T-helper 1 cell (primary cell): ENCODE data around the gene RBM41.
A peak's percentile ranks its signal among the peaks of the same experiment; 100 is the strongest.
"Not testable (repeated sequence)": the region's sequence is repeated elsewhere in the genome, so short reads cannot be mapped to it uniquely, and the experiment has no call there.

Experiments
- DNase-seq, 5 donors: peaks; one replicate each; pipeline ENCODE4 v3.0.0-alpha.2; 2012 to 2020
- total RNA-seq, 4 donors: gene quantifications; one replicate each; lab custom pipeline; 2026; lab: John Stamatoyannopoulos, UW

RBM41 gene
- 12.4 to 29.8 (median 24.2) reads per million in 4 donors for total RNA-seq

DNA sequence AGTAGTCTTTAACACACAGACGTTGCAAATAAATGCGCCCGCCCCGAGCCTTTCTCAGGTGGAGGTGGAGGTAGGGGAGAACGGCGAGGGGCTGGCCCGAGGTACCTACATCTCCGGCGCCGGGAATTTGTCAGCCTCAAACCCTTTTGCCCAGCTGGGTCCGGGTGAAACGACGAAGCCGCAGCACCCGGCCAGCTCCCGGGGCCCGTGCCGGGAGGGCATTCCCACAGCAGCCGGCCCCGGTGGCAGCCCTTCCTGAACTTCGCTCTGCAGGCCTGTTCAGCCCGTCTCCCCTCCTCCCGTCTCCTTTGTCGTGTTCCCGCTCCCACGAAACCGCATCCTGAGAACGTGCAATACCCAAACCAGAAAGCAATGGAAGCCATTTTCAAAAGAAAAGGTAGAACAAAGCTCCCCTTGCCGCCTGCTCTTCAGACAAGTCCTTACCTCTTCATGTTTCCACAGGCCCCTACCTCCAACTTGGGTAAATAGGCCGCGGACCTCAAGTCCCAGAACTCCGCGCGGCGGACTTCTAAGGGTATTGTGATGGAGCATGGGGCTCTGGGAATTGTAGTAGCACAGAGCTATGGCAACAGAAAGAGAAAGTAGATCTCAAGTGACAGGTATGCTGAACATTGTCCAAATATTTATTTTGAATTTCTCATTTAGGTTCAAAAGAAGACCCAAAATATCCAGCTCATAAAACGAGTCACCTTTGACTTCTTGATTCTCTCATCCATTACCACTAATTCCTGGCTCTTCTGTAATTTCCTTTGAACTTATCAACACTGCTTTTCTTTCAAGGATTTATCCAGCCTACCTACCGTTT is at the start of gene RBM41:
RBM41 (minus strand) TSS at position 501 of the 826 bp plus-strand sequence; CDS start at position 452, 49 bp downstream.
- peak; percentile 44 to 80 (median 55) for DNase-seq

DNA sequence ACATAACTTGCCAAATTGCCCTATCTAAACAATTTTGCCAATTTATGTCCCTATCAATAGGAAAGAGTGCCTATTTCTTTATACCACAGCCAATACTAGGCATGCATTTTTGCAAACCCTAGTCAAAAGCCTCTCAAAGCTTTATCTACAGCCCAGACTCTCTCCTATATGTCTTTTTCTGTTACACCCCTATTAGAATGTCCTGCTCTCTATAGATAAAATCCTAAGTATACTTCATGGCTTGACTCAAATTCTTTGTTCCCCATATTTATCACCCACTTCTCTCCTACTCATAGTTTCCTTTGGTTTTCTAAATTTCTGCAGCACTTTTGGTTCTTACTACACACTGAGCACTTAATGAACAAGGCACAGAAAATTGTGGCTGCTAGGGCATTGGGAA is 49.6 kb upstream of the RBM41 start:
- no peak for DNase-seq

DNA sequence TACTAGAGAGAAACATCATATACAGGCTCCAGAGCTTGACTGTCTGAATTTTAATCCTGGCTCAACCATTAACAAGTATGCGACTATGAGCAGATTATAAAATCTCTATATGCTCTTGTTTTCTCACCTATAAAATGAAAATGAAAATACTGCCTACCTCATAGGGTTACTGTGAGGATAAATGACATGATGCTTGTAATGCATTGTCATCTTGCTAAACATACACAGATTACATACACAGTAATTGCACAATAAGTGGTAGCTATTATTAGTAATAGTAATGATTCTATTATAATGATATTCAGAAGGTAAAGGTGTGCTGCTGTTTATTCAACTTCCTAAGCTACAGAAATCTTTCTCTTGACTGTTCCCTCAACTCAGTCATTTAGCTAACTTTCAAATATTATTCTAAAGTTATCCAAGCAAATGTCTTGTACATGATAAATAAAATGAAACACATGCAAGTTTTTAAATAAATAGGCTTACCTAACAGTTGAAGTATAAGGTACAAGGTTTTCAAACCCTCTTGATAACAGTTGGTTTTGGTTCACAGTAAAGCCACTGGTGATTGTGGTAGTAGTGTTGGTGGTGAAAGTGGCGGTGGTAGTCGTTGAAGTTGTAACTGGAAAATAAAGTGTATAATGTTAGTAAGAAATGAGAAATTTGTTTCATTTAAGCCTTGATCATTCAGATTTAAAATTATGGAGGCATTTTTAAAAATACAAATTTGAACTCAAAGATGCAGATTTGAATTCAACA is 48.7 kb upstream of the RBM41 start:
- DNase-seq = no peak

DNA sequence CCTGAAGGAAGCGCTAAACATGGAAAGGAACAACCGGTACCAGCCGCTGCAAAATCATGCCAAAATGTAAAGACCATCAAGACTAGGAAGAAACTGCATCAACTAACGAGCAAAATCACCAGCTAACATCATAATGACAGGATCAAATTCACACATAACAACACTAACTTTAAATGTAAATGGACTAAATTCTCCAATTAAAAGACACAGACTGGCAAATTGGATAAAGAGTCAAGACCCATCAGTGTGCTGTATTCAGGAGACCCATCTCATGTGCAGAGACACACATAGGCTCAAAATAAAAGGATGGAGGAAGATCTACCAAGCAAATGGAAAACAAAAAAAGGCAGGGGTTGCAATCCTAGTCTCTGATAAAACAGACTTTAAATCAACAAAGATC is 39.0 kb upstream of the RBM41 start:
- not testable (repeated sequence) for DNase-seq

DNA sequence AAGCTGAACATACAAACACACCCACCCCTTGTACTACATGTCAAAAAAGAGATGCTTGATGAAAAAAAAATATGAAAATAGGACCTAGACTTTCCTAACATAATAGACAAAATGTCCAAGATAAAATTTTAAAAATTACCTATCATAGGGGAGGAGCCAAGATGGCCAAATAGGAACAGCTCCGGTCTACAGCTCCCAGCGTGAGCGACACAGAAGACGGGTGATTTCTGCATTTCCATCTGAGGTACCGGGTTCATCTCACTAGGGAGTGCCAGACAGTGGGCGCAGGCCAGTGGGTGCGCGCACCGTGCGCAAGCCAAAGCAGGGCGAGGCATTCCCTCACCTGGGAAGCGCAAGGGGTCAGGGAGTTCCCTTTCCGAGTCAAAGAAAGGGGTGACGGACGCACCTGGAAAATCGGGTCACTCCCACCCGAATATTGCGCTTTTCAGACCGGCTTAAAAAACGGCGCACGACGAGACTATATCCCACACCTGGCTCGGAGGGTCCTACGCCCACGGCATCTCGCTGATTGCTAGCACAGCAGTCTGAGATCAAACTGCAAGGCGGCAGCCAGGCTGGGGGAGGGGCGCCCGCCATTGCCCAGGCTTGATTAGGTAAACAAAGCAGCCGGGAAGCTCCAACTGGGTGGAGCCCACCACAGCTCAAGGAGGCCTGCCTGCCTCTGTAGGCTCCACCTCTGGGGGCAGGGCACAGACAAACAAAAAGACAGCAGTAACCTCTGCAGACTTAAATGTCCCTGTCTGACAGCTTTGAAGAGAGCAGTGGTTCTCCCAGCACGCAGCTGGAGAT is 37.2 kb upstream of the RBM41 start:
- not testable (repeated sequence) for DNase-seq

DNA sequence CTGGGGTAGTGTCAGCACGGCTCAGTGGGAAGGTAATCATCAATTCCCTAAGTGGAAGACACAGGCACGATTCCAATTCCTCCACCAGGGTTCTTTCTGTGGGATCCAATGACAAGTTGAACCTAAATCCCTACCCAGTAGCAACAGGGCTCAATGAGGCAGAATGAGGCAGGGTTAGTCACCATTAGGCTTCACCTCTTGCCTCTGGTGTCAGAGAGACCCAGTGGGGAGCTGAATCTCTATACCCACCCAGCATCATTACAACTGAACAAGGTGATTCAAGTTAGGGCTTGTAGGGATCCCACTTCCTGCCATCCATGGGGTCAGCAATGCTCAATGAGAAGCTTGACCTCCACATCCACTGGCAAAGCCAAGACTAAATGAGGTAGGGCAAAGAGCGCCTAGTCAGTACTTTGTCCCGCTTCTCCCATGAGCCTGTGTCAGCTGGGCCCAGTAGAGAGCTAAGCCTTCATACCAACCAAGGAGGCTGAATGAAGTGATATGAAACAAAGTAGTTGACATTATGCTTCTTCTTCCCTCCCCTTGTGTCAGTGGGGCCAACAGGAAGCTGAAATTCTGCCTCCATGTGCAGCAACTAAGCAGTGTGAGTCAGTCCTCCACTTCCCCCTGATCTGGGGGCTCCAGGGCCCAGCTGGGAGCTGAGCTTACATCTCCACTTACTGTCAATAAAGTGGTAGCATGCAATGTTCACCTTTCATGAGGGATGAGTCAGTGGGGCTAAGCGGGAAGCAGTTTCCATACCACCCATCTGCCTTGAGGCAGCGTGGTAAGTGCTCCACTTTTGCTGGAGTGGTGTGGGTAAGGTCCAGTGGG is 36.4 kb upstream of the RBM41 start:
- DNase-seq = peak in 1 of 5 donors; percentile 13

DNA sequence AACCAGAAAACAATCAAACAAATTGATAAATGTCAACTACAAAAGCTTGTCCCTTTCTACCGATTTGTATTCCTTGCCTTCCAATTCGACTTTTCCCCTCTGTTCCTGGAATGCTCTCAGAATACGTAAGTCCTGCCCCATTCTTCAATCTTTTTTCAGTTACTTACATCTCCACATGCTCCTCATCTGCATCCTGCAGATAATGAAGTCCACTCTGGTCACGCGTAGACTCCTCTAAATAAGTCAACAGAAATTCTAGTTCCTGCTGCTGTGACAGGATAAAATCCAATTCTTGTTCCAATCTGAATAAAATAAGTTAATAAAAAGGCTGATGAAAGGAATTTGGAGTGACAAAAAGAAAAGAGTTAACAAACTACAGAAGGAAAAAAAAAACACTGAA is 34.4 kb upstream of the RBM41 start:
- DNase-seq = no peak

DNA sequence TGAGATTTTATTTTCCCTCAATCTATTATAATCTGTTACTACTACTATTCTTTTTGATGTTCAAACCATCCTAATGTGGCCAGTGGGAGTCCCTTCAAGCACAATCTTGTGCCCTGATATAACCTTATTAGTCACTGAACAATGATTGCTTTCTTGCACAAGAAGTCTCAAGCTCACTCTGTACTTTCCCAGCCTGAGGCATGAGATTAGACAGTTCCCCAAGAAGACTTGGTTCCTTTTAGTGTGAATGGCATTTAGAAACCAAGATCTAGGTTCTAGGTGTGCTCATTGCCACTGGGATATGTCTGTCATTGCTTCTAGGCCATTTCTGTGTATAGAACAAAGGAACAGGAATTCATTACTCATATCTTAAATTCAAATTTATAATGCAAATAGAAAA is 28.0 kb upstream of the RBM41 start:
- DNase-seq = no peak

DNA sequence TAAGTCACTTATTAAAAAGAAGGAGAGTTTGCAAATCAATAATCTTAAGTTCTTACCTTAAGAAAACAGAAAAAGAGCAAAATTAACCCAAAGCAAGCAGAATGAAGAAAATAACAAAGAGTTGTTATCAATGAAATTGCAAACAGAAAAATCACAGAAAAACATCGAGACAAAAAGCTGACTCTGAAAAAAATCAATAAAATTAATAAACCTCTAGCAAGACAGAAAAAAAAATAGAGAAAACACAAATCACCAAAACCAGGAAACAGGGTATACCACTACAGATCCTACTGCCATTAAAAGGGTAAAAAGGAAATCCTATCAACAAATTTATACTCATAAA is 17.3 kb upstream of the RBM41 start:
- DNase-seq = no peak

DNA sequence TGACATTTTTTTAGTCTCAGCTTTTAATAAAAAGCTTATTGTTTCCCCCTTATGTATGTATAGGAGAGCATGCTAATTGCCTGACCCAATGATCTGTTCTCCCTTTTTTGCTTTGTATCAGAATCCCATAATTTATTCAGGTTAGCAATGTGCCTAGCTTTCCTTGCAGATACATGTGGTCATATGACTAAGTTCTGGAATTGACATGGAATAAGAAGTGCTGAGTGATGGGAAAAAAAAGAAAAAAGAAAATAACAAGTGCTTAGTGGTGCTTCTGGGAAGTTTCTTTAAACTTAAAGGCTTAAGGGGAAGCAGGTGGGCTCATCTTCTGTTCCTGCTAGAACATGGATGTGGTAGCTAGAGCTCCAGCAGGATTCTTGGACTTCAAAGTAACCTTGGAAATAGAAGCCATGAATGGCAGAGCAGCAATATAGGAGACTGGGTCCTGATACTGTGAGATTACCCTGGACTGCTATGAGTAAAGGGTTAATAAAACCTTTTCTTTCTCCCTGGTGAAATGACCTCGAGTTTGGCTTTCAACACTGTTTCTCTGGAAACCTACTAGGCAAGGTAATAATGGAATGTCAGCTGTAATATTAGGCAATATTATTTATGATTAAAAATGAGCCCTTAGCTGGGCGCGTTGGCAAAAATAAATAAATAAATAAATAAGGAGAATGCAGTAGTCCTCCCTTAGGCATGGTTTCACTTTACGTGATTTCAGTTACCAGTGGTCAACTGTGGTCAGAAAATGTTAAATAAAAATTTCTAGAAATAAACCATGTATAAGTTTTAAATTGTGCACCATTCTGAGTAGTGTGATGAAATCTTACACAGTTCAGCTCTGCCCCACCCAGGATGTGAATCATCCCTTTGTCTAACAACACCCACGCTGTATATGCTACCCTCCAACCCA is 16.7 kb upstream of the RBM41 start:
- DNase-seq = peak in 1 of 5 donors; percentile 71

DNA sequence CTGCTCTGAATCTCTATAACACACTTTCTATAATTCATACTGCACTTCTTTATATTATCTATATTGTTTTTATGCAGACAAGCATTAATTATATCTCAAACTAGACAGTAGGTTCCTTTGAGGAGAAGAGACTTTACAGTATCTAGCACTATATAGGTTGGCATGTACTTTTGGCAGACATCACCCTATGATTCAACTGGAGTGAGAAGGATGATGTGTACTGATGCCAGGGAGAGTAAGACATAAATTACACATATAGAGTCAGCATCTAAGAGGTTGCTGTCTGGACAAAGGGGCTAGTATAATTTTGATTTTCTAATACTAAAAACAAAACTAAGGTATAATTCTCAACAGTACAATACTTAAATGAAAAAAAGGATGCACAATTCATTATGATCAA is 5.1 kb upstream of the RBM41 start:
- no peak for DNase-seq

DNA sequence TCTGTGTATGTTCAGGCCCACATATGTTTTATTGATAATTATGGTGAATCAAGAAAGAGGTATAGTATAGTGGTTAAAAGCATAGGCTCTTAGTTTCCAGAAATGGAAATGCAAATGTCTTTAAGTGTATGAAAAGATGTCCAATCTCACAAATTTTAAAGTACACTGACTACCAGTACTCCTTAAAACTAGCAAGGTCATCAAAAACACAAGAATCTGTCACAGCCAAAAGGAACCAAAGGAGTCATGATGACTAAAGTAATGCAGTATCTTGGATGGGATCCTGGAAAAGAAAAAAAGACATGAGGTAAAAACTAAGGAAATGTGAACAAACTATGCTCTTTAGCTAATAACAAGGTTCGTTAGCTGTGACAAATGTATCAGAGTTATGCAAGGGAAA is 661 bp upstream of the RBM41 start:
- DNase-seq = no peak

DNA sequence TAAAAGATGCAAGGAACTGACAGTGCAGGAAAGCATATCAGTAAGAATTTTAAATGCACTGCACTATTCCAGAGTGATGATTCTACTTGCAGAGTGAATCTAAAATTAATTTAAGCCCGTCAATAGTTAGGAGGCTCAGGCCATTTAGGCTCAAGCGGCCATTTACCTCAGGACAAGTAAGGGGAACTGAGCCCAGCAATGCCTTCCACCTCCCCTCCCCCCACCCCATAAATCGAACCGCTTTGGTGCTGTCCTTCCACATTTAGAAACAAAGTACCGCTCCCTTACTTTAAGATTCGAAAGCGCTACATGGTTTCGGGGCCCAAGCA is 665 bp downstream of the RBM41 start:
- DNase-seq = peak in 1 of 5 donors; percentile 6

DNA sequence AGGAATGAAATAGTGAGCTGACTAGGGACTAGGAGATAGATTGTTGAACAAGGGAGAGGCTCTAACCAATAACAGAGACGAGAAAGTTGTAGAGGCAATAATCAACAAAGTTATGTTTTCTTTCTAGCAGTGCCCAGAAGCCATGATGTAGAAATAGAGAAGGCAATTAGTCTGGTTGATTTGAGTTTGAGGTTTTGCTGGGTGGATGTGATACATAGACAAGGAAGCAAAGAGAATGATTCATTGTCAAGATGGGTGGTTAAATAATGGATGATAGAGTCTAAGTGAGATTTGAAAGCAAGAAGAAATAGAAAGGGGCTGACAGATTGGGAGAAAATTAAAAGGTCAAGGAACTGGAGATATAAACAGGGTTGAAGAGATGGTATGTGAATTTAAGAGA is 11.2 kb downstream of the RBM41 start:
- DNase-seq = no peak

DNA sequence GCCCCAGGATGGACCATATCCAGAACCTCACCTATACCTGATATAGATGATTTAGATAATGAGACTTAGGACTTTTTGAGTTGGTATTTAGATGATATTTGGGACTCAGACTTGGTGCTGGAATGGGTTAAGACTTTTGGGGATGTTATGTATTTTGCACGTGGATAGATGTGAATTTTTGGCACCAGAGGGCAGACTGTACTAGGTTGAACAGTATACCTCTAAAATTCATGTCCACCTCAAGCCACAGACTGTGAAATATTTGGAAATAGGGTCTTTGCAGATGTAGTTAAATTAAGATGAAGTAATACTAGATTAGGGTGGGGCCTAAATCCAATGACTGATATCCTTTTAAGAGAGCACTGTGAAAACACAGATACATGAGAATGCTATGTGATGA is 15.6 kb downstream of the RBM41 start:
- DNase-seq = no peak

DNA sequence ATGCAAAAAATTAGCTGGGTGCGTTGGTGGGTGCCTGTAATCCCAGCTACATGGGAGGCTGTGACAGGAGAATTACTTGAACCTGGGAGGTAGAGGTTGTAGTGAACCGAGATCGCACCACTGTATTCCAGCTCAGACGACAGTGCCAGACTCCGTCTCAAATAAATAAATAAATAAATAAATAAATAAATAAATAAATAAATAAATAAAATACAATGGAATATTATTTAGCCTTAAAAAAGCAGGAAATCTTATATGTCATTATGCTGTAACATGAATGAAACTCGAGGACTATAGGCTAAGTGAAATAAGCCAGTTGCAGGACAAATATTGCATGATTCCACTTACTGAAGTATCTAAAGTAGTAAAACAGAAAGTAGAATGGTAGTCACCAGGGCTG is 42.5 kb downstream of the RBM41 start:
- no peak for DNase-seq

DNA sequence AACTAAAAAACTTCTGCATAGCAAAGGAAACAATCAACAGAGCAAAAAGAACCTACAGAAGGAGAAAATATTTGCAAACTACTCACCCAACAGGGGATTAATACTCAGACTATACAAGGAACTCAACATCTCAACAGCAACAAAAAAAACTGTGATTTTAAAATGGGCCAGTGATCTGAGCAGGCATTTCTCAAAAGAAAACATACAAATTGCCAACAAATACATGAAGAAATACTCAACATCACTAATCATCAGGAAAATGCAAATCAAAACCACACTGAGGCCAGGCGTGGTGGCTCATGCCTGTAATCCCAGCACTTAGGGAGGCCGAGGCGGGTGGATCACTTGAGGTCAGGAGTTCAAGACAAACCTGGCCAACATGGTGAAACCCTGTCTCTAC is 60.9 kb downstream of the RBM41 start:
- DNase-seq = not testable (repeated sequence)

DNA sequence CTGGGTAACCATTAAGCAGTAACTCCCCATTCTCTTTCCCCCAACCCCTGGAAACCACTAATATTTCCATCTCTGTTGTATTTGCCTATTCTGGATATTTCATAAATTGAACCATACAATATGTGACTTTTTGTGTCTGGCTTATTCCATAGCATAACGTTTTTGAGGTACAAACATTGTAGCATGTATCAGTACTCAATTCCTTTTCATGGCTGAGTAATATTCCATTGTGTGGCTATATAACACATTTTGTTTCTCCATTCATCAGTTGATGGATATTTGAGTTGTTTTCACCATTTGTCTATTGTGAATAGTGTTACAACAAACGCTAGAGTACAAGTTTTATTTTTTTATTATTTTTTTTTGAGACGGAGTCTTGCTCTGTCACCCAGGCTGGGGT is 63.6 kb downstream of the RBM41 start:
- no peak for DNase-seq

DNA sequence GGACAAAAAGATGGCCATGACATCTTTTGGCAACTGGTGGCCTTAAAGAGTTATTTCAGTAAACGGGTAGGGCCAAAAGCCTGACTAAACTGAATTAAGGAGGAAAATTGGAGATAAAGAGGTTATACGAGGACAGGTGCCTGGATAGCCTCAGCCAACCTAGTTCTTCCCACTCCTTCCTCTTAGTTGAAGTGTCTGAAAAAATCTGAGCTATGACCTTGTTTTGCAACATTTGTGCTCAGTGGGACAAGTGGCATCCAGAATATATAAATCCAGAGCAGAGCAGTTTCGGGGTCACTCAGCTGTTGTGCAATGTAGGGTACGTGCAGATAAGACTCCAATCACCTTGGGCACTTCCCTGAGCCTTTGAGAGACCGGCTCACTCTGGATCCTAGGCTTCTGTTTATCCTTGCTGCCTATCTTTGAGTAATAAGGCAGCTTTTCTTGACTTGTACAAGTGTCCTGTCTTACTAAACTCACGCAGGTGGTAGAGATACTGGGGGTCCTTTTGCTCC is 68.4 kb downstream of the RBM41 start:
- no peak for DNase-seq

DNA sequence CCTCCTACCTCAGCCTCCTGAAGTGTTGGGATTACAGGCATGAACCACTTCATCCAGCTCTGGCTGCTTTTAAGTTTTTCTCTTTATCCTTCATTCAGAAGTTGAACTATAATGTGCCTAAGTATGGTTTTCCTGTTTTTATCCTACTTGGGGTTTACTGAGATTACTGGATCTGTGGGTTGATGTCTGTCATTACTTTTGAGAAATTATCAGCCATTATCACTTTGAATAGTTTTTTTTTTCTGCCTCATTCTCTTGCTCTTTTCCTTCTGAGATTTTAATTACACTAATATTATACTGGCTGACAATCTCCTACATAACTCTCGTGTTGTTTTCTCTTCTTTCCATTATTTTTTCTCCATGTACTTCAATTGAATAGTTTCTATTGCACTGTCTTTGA is 71.0 kb downstream of the RBM41 start:
- DNase-seq = no peak

DNA sequence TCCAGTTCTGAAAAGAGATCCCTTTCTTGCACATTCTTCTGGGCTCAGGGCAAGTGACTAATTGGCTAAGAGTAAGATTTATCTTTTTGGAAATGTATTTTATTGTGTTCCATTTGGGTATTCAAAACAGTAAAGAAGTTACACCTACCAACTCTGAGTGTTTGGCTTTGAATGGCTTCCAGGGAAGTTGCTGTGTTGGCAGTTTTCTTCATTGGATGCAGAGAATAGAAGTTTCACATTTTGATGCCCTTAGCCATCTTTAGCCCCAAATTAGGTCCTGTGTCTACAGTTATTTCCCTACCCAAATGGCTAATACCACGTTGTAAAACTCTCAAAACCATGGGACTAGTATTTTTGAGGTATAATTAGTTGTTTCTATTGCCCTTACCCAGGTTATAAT is 88.9 kb downstream of the RBM41 start:
- DNase-seq = no peak
